Suppressor macrophage (primary cell): ENCODE measurements around the gene THOP1.
A peak's percentile ranks its signal among the peaks of the same experiment; 100 is the strongest.

Experiments used
- DNase-seq, 4 experiments: peaks; one replicate each; pipeline ENCODE4 v3.0.0-alpha.2; 2020 to 2022

The THOP1 gene

GRCh38 chr19:2762783-2763496 is 22.4 kb upstream of the THOP1 start:
- DNase-seq, result no peak

GRCh38 chr19:2763687-2764086 is 21.6 kb upstream of the THOP1 start:
- DNase-seq, result no peak

GRCh38 chr19:2764945-2765344 is 20.4 kb upstream of the THOP1 start:
- DNase-seq, result no peak

GRCh38 chr19:2765376-2765775 is 19.9 kb upstream of the THOP1 start:
- no peak for DNase-seq

GRCh38 chr19:2766594-2767372 is 18.5 kb upstream of the THOP1 start:
- DNase-seq, result no peak

DNA sequence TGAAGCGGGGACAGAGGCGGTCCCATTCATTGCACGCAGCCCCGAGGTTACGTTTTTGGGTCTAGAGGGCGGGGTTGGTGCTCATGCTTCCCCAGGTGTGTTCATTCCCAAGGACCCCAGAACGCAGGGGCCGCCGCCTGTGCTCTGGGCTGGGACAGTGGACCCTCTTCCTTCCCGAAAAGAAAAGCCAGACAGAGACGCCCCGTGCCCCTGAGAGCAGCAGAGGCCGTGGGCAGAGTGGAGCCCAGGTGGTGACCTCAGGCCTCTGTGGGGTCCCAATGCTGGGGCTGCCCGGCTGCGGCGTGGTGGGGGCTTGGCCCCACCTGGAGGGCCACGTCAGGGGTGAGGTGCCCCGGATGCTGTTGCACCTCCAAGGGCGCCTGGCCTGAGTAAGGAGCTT is 17.6 kb upstream of the THOP1 start:
- DNase-seq, result no peak

DNA sequence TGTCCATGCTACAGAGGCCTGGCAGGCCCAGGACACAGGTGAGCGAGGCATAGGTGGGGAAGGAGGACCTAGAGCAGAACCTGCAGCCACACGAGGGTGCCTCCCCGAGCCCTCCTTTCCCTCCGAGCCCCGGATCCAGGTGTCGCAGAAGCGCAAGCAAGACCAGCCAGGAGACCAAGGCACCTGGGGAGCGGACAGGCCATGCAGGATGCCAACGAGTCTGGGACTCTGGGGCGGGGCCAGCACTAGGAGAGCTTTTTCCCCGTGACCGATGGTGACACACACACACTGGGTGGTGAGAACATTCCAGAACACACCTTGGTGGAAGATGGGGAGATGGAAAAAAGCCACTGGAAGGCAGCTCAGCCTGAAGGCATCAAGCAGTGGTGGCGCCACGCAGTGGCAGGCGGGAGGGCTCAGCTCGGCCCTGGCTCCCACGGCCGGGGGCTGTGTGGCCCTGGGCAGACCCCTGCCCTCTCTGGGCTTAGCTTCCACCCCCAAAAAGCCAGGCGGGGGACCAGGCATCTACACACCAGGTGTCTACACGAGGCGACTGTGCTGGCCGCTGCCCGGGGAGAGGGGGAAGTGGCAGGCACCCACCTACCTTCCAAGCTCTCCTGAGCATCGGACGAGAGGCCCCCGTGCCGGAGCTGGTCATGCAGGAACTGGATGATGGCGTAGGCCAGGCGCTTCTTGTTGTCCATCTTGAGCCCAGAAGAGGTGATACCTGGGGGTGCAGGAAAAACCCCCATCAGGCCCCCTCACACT is 16.8 kb upstream of the THOP1 start:
- no peak for DNase-seq

DNA sequence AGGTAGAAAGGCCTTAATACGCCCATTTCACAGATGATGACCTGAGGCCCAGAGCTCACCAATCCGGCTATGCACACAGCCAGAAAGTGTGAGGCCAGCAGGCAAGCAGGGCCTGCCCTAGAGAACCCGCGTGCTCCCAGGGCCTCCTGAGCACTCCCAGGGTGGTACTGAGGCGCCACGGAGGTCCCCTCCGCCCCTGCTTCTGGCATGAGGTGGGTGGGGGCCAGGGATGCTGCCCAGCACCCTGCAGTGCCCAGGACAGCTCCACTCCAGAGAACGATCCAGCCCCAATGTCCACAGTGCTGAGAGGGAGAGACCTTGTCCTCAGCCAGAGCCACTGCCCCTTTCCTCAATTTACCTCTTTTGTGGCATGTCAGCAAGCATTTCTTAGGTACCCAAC is 16.1 kb upstream of the THOP1 start:
- no peak for DNase-seq

- DNase-seq, result peak; percentile 61 to 77 (median 76)
Measured at GRCh38 chr19:2770055-2771013, 15.0 kb upstream of the THOP1 start.

GRCh38 chr19:2771786-2772674 is 13.3 kb upstream of the THOP1 start:
- no peak for DNase-seq

GRCh38 chr19:2774083-2774679 is 11.1 kb upstream of the THOP1 start:
- DNase-seq, result no peak

DNA sequence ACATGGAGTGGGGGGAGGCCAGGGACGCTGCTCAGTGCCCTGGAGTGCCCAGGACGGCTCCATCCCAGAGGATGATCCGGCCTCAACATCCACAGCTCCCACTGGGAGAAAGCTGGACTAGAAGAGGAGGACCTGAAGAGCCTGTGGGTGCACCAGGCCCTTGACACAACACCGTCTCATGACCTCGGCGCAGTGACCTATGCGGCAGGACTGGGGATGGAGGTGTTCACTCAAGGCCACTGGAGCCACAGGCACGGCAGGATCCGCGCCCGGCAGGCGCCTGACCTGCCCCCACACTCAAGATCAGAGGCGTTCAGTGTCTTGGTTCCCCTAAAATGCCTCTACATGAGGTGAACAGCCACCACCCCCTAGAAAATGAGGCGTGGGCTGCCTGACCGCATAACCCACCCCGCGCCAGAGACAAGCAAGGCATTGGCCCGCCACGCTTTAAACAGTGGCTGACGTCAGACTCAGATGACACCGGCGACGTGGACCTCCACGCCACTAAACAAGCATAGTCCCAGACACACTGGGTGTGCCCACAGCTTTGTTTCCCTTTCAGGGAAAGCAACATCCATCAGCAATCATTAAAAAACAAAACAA is 10.2 kb upstream of the THOP1 start:
- DNase-seq, result peak; percentile 74 to 90 (median 85)

GRCh38 chr19:2775556-2776430 is 9.5 kb upstream of the THOP1 start:
- DNase-seq, result peak; percentile 83 to 90 (median 89)

DNA sequence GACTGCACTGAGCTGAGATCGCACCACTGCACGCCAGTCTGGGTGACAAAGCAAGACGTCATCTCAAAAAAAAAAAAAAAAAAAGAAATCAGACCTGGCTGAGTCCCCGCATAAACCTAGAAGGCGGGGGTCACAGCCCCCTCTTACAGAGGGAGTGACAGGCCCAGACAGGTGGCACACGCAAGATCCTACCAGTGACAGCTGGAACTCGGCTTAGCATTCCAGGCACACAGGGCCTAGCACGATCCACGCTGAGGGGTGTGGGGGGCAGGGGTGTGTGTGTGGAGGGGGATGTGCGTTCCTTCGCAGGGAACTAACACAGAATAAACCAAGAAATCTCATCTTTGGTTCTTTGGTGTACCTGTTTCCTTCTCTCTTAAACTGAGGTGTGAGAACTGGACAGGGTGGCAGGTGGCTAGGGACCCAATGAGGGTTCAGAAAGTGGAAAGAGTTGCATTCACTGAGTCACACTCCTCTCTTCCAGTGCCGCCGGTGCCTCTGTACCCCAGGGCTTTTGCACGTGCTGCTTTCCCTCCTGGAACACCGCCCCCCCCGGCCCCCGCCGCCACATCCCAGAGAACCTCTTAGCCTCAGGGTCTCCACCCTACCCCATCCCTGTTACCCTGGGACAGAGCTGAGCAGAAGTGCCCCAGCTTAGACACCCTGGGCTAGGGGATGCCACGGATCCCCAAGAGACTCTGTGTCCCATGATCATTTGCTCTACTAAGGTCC is 7.2 kb upstream of the THOP1 start:
- no peak for DNase-seq

GRCh38 chr19:2779121-2779740 is 6.1 kb upstream of the THOP1 start:
- DNase-seq, result peak in 3 of 4 experiments; percentile 8 to 12 (median 8)

DNA sequence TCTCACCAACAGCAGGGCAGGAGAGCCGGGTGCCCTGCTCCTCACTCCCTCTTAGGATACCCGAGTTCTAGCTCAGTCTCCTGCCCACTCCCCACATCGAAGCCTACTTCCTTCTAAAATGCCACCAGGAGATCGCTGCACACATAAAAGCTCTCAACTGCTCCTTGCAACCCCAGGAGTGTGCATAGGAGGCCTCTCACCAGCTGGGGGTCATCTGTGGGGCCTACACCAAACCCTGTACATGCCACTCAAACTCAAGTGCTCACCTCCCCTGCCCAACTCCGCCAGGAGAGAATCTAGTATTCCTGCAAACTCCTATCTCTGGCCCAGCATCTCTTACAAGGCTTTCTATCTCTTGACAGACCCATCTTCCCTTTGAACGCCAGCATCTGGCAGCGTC is 5.0 kb upstream of the THOP1 start:
- no peak for DNase-seq

DNA sequence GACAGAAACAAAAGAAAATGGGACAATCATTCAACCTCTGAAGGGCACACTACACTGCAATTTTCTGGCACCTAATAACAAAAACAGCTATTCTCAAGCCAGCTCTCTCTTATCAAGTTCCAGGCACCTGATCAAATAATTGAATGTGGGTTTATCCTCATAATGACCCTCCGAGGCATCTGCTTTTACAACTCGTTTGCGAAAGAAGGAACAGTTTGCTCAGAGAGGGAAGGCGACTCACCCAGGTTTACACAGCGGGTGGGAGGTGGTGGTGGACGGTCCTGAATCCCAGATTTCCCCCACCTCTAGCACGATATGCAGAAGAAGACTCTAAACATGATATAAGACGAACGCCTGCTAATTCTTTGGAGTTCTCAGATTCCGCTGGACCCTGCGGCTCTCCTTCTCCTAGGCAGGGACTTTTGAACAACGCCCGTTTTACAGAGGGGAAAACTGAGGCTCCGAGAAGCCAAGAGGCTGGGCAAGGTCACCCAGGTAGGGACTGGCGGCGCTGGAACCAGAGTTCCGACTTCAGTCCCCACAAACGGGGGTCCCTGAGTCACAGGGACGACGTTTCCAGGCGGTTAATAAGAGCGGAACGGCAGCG is 2.9 kb upstream of the THOP1 start:
- DNase-seq, result peak; percentile 3 to 40 (median 26)
